Dedifferentiated amniotic fluid mesenchymal stem cell (primary cell): ENCODE results near the gene QARS1.

Source experiments
- DNase-seq: peaks from one replicate; pipeline ENCODE4 v3.0.0-alpha.2; 2016; ENCODE audit errors: extremely low spot score

Gene QARS1

GRCh38 chr3:49053543-49053942, 51.0 kb downstream of the QARS1 start:
- no peak for DNase-seq
